B cell (primary cell): ENCODE results near the gene TPCN2.

Experiments
- EZH2 ChIP-seq: IDR thresholded peaks from 2 replicates; pipeline ENCODE4 v1.6.1; 2012; ENCODE audit warnings: borderline replicate concordance, low read depth, mild to moderate bottlenecking, moderate library complexity, low read length; ENCODE audit not compliant: insufficient read depth, poor library complexity, severe bottlenecking
- TF ChIP-seq, protein P1 (sequence below): fragments of 200-600 bp; IDR thresholded peaks from one replicate; pipeline ENCODE4 v1.8.0; 2022; ENCODE audit warnings: antibody characterized with exemption, mild to moderate bottlenecking

DNA sequence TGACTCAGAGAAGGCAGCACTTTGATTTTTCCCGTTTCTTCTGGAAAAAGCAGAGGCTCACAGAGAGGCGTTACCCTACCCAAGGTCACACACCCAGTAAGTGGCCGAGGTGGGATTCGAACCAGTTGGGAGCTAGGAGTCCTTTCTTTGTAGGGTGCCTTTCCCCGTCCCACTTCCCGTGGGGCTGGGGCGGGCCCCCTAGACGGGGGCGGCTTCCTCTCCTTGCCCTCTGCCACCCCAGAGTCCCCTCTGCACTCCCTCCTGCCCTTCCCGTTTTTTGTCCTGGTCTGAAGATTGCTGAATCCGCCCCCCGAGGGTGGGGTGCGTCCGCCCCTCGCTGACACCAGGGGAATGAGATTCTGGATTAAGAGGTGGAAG, 747 bp downstream of the TPCN2 start:
- TF ChIP-seq, protein P1, sequence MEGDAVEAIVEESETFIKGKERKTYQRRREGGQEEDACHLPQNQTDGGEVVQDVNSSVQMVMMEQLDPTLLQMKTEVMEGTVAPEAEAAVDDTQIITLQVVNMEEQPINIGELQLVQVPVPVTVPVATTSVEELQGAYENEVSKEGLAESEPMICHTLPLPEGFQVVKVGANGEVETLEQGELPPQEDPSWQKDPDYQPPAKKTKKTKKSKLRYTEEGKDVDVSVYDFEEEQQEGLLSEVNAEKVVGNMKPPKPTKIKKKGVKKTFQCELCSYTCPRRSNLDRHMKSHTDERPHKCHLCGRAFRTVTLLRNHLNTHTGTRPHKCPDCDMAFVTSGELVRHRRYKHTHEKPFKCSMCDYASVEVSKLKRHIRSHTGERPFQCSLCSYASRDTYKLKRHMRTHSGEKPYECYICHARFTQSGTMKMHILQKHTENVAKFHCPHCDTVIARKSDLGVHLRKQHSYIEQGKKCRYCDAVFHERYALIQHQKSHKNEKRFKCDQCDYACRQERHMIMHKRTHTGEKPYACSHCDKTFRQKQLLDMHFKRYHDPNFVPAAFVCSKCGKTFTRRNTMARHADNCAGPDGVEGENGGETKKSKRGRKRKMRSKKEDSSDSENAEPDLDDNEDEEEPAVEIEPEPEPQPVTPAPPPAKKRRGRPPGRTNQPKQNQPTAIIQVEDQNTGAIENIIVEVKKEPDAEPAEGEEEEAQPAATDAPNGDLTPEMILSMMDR: no peak
- no peak for TF ChIP-seq EZH2
